SH-SY5Y (cell line): ENCODE results near the gene PQBP1.

ENCODE experiments used
- GATA2 ChIP-seq: IDR thresholded peaks from 2 replicates; pipeline ENCODE4 v1.6.1; 2011; ENCODE audit warnings: mild to moderate bottlenecking, low read depth, low read length
- GATA3 ChIP-seq: IDR thresholded peaks from 2 replicates; pipeline ENCODE4 v1.6.1; 2011; ENCODE audit warnings: low read depth, mild to moderate bottlenecking, low read length, moderate library complexity

DNA sequence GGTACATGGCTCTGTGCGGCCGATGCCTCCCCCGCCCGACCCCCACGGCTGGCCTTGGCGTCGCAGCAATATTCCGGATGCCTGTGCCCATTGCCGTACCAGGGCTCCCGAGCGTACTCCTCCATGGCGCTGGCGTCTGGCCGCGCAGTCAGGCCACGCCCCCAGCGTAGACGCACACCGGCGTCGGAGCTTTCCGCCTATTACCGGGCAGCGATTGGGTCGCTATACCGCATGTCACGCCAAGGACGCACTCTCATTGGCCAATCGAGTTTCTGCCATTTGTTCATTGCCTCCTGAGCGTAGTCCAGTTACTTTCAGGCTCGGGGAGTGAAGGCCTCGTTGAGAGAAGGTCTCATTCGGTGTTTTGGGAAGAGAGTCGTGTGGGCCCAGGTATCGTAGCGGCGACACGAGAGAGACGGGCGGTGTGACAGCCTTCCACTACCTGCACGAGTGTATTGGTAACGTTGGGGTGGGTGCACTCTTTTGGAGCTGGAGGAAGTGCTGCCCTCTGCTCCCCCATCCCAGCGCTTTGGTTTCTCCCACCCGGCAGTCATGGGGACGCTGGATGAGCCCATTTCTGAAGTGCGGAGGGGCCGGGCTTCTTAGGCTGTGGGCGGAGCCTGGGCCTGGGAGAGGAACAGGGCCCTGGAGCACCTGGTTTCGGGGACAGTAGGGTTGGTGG is at the start of gene PQBP1, which contains the start of gene TIMM17B:
- no peak for TF ChIP-seq GATA2
- TF ChIP-seq GATA3, result no peak
